Forelimb muscle (tissue), 1 donor: ENCODE measurements around the gene PLBD1. TPM values are rescaled to one million over a fixed set of nuclear protein-coding genes. Genes with fewer than 3 reads are reported as not detected.

Experiments
- DNase-seq: peaks from one replicate; pipeline ENCODE4 v3.0.0-alpha.2; 2013; ENCODE audit warnings: low read depth
- polyA plus RNA-seq: library from polyadenylated mRNA; unstranded; fragments of 120-200 nt; gene quantifications from one replicate; pipeline ENCODE4 v1.2.1, GENCODE V29; 2013; ENCODE audit not compliant: insufficient read length

The PLBD1 gene
- 20.0 TPM for polyA plus RNA-seq

DNA sequence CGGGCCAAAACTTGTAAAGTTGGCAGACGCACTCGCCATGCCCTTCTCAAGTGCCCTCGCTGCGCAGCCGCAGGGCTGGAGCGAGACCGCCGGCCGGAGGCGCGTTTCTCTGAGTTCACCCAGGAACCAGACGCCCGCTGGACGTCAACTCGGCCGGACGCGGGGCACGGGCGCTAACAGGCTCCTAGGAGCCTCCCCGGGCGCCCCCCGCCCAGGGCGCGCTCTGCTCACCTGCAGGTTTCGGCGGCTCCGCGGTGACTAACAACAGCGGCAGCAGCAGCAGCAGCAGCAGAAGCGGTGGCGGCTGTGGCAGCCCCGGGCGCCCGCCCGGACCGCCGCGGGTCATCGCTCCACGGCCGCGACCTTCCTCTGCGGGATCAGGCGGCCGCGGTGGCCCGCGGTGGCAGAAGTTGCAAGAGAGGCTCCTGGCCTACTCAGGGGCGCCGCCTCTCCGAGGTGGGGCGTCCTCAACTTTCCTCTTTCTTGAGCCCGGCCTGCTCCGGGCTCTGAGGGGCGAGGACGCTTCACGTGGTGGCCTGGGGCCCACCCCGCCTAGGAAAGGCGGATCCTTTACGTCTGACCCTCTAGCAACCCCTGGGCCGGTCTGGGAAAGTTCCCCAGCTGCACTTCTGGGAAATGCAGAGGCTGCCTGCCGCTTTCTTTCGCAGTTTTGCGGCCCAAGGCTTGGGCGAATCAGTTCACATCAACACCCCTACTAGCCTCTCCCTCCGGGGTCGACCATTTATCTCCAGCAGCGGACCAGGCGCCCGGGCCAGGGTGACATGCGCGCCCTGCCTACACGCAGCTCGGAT, at the start of gene PLBD1:
TSS of gene PLBD1 (minus strand) at position 533 of the 812 bp plus-strand sequence. CDS start at position 346, 187 bp downstream.
- DNase-seq: peak; percentile 41

GRCh38 chr12:14614704-14615121, 47.0 kb upstream of the PLBD1 start:
- no peak for DNase-seq

DNA sequence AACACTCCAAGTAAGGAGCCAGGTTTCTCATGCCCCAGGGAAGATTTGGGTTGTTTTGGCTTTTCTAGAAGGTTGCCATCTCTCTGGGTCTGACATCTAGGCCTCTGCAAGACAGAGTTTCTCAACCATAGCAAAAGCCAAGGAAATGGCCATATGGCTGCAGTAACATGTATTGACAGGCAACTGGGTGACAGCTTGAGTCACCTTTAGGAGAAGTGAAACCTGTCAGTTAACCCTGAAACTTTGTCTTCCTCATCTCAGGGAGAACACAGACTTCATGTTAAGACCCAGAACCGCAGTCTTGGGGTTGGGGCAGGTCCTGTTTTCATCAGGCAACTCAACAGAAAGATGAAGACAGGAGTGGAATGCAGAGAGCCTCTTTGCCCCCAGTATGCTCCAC, 46.0 kb upstream of the PLBD1 start:
- DNase-seq: no peak

GRCh38 chr12:14612898-14613445, 45.3 kb upstream of the PLBD1 start:
- no peak for DNase-seq

DNA sequence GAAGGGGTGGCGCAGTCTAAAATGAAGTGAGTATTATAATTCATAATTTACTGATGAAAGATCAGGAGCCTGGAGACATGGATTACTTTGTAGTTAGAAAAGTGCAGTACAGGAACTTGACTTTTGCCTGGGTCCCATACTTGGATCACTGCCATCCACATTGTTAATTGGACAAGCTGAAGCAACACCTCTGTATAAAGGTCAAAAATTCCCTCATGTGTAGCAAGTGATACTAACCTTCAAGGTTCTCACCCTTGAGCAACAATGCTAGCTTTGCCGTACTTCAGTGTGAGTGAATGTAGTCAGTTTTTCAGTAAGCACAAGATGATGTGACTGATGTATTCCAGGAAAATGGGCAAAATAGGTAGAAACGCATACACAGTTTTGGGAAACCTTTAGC, 44.6 kb upstream of the PLBD1 start:
- no peak for DNase-seq

DNA sequence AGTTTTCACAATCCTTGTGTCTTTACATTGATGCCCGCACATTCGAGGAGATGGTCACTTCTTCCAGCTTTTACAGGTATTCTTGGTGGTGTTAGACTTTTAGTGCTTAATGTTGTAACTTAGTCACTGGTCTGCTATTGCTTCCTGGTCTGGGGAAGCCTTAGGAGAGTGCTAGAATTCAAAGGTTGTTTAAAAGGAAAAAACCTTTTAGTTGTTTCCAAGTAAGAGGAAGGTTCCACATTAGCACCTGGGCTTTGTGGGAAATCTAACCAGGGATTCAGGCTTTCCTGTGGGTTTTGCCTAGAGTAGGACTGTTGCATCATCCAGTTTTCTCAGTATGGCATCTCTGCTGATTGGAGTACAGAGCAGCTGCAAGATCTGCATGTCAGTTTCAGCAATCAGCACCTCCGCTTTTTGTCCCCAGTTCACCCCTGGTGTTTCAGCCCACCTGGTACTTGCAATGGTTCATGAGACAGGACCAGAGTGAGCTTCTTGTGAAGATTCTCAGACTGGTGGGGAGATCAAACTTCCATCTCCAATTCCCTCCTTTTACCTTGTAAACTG, 44.0 kb upstream of the PLBD1 start:
- DNase-seq: no peak

GRCh38 chr12:14607568-14607967, 39.9 kb upstream of the PLBD1 start:
- no peak for DNase-seq

DNA sequence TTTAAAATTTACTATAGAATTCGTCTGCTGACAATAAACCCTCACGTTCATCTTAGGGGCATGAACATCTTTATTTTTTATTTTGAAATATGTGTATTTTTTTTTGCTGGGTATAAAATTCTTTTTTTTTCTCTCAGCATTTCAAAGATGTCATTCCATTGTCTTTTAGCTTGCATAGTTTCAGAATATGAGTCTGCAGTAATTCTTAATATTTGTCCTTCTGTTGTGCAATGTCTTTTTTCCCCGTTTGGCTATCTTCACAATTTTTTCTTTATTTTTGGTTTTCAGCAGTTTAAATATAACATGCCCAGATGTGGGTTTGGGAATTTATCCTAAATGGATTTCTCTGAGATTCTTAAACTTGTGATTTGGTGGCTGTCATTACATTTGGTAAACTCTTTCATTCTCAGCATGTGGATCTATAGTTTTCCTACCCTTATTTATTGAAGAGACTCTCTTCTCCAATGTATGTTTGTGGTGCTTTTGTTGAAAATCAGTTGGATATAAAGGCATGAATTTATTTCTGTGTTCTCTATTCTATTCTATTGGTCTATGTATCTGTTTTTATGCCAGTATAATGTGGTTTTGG, 37.8 kb upstream of the PLBD1 start:
- no peak for DNase-seq

GRCh38 chr12:14601692-14602478, 34.2 kb upstream of the PLBD1 start:
- no peak for DNase-seq

DNA sequence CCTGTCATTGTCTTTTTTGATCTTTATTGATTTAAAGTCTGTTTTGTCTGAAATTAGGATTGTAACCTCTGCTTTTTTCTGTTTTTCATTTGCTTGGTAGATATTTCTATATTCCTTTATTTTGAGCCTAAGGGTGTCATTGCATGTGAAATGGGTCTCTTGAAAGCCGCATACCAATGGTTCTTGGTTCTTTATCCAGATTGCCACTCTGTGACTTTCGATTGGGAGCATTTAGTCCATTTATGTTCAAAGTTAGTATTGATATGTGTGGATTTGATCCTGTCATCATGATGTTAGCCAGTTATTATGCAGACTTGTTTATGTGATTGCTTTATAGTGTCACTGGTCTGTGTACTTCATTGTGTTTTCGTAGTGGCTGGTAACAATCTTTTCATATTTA, 29.8 kb upstream of the PLBD1 start:
- no peak for DNase-seq

DNA sequence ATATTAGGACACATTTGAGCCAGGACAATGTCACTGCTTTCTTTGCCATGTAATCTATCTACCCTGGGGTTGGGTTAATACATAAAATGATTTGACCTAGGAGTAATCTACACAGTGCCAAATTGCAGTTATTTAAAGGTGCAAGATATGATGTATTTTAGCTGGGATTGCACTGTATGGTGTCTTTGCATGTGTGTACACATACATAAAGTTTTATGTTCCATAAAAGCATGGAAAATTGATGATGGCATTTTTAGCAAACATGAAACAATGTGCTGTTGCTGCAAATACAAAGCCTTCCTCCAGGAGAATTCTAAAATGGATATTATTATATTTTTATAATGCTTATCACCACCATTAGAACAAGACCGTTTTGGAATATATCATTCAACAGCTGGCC, 24.0 kb upstream of the PLBD1 start:
- no peak for DNase-seq

DNA sequence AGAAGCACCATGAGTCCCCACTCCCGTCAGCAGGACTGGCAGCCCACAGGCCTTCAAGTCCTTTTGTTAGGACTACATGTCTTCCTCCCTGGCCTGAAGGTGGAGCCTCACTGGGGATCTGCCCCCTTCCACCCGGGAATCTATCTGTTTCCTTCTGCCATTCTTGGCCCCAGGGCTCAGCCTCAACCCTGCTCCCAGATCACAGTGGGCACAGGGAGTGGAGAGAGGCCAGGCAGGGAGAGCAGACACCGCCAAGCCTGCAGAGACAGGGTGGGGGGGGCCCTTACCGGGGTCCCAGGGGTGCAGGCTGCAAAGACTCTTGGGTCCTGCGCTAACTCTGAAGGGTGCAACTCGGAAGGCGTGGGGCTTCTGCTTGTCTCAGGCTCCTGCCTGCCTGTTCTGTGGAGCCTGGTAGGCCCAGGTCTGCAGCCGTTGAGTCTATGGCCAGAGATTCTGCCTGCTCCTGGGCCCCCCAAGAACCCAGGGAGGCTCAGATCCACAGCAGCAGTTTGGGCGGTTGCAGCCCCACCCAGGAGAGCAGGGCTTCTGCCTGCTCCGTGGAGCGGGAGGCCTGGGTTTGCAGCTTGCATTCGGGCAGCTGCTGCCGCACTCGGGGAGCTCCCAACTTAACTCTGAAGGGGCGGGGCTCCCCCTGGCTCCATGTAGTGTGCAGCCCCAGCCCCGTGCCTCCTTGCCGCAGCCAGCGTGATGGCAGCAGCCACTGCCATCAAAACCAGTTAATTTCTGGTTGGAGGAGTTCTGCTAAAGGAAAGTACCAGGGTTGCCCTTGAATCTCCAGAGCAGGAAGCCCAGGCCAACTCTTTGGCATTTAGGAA, 21.7 kb upstream of the PLBD1 start:
- no peak for DNase-seq

DNA sequence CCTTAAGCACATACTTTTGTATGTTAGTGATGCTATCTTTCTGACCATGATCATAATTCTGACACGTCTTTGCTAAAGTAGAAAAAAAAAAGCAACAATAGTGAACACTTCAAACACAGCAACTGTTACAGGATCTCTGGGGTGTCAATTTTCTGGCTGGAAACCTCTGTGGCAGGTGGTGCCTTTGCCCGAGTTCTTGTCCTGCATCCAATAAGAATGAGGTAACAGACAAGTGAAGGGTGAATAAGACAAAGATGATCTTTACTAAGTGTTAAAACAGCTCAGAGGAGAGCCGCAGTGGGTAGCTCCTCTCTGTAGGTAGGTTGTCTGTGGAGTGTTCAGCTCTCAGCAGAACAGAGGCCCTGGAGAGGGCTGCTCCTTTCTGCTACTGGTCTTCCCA, 20.9 kb upstream of the PLBD1 start:
- DNase-seq: no peak

GRCh38 chr12:14578646-14579045, 11.0 kb upstream of the PLBD1 start:
- DNase-seq: no peak

- no peak for DNase-seq
These were observed 9.7 kb upstream of the PLBD1 start for GRCh38 chr12:14577344-14577743.

DNA sequence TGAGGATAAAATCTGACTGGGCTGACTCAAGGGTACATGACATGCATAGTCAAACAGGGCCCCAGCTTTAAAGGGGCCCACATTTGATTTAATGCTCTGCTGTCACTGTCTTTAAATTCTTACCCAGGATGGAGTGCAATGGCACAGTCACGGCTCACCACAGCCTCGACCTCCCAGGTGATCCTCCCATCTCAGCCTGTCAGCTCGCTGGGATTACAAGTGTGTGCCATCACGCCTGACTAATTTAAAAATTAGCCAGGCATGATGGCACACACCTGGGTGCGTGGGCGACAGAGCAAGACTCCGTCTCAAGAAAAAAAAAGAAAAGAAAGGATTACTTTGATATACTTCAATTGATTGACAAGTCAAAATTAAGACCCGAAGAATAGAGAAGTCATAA, 9.2 kb upstream of the PLBD1 start:
- no peak for DNase-seq

GRCh38 chr12:14575585-14575984, 7.9 kb upstream of the PLBD1 start:
- no peak for DNase-seq

DNA sequence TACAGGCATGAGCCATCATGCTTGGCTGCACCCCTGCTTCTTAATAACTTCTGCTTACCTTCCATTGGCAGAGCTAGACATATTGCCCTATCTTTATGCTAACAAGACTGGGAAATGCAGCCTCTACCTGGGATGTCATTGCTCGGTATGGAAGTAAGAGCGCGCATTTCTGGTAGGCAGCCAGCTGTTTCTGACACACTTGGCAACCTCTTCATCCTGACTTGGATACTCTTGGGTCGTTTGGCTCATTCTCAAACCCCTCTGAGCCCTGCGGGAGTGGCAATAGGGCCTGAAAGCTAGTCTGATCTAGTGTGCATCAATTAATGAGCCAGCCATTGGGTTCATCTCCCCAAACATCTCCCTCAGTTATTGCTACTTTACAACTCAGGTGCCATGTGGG, 5.4 kb upstream of the PLBD1 start:
- DNase-seq: no peak

DNA sequence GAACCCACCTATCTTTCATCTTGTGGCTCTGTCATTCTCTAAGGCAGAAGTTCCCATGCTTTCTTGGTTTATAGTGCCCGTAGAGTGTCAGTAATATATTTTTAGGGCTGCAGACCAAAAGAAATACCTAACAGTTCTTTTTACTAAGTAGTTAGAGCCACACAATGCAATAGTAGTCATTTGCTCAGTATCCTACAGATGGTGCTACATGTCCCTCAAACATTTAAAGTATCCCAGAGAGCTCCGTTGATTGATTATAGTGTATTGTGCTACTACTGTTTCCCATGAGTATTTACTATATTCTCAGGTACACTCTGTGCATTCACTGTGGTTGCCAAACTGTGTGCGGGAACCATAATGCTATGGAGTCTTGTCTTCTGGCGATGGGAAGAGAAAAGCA, 4.7 kb upstream of the PLBD1 start:
- no peak for DNase-seq

GRCh38 chr12:14571779-14572178, 4.1 kb upstream of the PLBD1 start:
- DNase-seq: no peak

- DNase-seq: no peak
These were observed 2.5 kb upstream of the PLBD1 start for GRCh38 chr12:14570231-14570630.
